ENCODE measurements around the gene USP9X. TPM values are rescaled to one million over a fixed set of nuclear protein-coding genes. Genes with fewer than 3 reads are reported as not detected.
"Not testable (repeated sequence)": the region's sequence is repeated elsewhere in the genome, so short reads cannot be mapped to it uniquely, and the experiment has no call there.

The USP9X gene
- total RNA-seq, 1 donor from 2014 or later, result 75.6 TPM

DNA sequence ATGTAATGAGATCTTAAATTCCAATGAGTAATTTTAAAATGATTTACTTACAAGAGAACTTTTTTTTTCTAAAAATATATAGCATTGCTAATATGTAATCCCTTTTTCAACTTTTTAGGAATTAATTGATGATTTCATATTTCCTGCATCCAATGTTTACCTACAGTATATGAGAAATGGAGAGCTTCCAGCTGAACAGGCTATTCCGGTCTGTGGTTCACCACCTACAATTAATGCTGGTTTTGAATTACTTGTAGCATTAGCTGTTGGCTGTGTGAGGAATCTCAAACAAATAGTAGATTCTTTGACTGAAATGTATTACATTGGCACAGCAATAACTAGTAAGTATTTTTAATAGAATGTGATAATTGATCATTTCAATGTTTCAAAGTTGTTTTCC lies 113.2 kb downstream of the USP9X start:
- ATAC-seq (no peak), DNase-seq (no peak)
- Histone ChIP-seq H3K9me3 (no peaks in the 10 kb centered on the region), H3K27me3 (ENCODE audit: low read depth) (no peaks in the 10 kb centered on the region), H3K4me3 (no peak overlapping the region), H3K36me3 (peaks cover 72% of the 10 kb centered on the region), H3K27ac (no peak overlapping the region), H3K4me1 (no peaks in the 10 kb centered on the region)
- intact Hi-C loops (cut with DNase I), result no loop called here
- no peak for TF ChIP-seq CTCF (IDR thresholded peaks at IDR 0.05)

DNA sequence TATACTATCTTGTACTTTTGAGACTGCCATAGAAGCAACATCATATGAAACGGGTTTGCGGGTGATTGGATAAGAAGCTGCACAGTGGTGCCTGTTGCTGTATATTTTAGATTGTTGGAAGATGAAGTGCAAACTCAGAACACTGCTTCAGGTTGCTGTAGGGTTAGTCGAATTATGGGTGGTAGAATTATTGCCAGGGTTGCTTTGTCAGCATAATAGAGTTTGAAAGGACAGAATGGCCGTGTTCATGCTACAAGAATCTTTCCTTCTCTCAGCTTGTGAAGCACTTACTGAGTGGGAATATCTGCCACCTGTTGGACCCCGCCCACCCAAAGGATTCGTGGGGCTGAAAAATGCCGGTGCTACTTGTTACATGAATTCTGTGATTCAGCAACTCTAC lies 115.5 kb downstream of the USP9X start:
- ATAC-seq (no peak), DNase-seq (no peak)
- no peaks in the 10 kb centered on the region for H3K27me3 ChIP-seq (ENCODE audit: low read depth)
- intact Hi-C loops (cut with DNase I), result no loop called here
- H3K27ac ChIP-seq, result no peak overlapping the region
- H3K4me3 ChIP-seq, result no peak overlapping the region
- peaks cover 72% of the 10 kb centered on the region for H3K36me3 ChIP-seq
- no peaks in the 10 kb centered on the region for H3K4me1 ChIP-seq
- TF ChIP-seq CTCF (IDR thresholded peaks at IDR 0.05), result no peak
- H3K9me3 ChIP-seq, result no peaks in the 10 kb centered on the region

- Histone ChIP-seq H3K9me3 (peaks cover 18% of the 10 kb centered on the region), H3K27ac (no peak overlapping the region), H3K4me3 (no peak overlapping the region), H3K4me1 (no peaks in the 10 kb centered on the region), H3K36me3 (peaks cover 57% of the 10 kb centered on the region), H3K27me3 (ENCODE audit: low read depth) (no peaks in the 10 kb centered on the region)
- DNase-seq (no peak), ATAC-seq (no peak)
- no peak for TF ChIP-seq CTCF (IDR thresholded peaks at IDR 0.05)
- intact Hi-C loops (cut with DNase I), result no loop called here
Observed at GRCh38 chrX:41209853-41210252, 124.6 kb downstream of the USP9X start.

DNA sequence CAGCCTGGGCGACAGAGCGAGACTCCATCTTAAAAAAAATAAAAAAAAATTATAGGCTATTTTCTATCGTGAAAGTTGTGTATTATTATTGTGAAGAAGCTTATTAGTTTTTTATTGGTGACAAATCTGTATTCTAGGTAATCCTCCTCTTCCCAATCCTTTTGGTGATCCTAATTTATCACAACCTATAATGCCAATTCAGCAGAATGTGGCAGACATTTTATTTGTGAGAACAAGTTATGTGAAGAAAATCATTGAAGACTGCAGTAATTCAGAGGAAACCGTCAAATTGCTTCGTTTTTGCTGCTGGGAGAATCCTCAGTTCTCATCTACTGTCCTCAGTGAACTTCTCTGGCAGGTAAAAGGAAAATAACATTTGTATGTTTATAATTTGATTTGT lies 139.4 kb downstream of the USP9X start:
- H3K4me1 ChIP-seq, result no peaks in the 10 kb centered on the region
- DNase-seq, result no peak
- no peak overlapping the region for H3K27ac ChIP-seq
- H3K9me3 ChIP-seq, result no peaks in the 10 kb centered on the region
- TF ChIP-seq CTCF (IDR thresholded peaks at IDR 0.05), result no peak
- no peak overlapping the region for H3K4me3 ChIP-seq
- no peak for ATAC-seq
- no peaks in the 10 kb centered on the region for H3K27me3 ChIP-seq (ENCODE audit: low read depth)
- intact Hi-C loops (cut with DNase I), result no loop called here
- H3K36me3 ChIP-seq, result peaks cover 87% of the 10 kb centered on the region

DNA sequence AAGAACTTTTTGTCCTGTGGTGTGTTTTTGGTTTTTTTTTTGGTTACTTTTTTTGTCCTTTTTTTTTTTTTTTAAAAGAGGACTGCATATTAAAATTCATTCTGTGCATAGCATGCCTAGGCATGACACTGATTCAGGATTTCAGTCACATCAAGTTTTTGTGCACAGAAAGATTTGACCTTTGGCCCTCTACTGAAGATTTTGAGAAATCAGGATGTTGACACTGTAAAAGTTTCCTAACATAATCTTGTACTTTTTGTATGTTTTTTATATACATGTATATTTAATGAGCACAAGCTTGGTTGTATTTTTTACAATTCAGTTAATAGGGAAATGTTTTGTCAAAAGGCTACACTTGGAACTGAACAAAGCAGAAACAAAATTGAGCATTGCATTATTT lies 148.7 kb downstream of the USP9X start:
- DNase-seq, result no peak
- no peaks in the 10 kb centered on the region for H3K27me3 ChIP-seq (ENCODE audit: low read depth)
- intact Hi-C loops (cut with DNase I), result no loop called here
- no peak overlapping the region for H3K4me3 ChIP-seq
- TF ChIP-seq CTCF (IDR thresholded peaks at IDR 0.05), result no peak
- no peak for ATAC-seq
- no peaks in the 10 kb centered on the region for H3K9me3 ChIP-seq
- H3K27ac ChIP-seq, result no peak overlapping the region
- H3K36me3 ChIP-seq, result peaks cover 43% of the 10 kb centered on the region
- no peaks in the 10 kb centered on the region for H3K4me1 ChIP-seq

GRCh38 chrX:41234471-41234870 lies 149.2 kb downstream of the USP9X start:
- ATAC-seq; H3K27ac ChIP-seq; DNase-seq; intact Hi-C loops (cut with DNase I); H3K4me1 ChIP-seq; H3K27me3 ChIP-seq (ENCODE audit: low read depth); H3K9me3 ChIP-seq; H3K4me3 ChIP-seq: not testable (repeated sequence)
- H3K36me3 ChIP-seq, result peaks cover 38% of the 10 kb centered on the region
